K562 treated with DMSO at 1 percent for 48 hours (cell line): ENCODE measurements around the gene NFKBIE. TPM values are rescaled to one million over a fixed set of nuclear protein-coding genes. Genes with fewer than 3 reads are reported as not detected.

Experiments
- total RNA-seq: library from RNA; unstranded; fragments of 300-600 nt; gene quantifications from 2 replicates; pipeline ENCODE4 v1.2.3, GENCODE V29; 2022; ENCODE audit warnings: low replicate concordance; ENCODE audit errors: extremely low read depth

NFKBIE gene, protein sequence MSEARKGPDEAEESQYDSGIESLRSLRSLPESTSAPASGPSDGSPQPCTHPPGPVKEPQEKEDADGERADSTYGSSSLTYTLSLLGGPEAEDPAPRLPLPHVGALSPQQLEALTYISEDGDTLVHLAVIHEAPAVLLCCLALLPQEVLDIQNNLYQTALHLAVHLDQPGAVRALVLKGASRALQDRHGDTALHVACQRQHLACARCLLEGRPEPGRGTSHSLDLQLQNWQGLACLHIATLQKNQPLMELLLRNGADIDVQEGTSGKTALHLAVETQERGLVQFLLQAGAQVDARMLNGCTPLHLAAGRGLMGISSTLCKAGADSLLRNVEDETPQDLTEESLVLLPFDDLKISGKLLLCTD
- not detected in 2 replicates for total RNA-seq

DNA sequence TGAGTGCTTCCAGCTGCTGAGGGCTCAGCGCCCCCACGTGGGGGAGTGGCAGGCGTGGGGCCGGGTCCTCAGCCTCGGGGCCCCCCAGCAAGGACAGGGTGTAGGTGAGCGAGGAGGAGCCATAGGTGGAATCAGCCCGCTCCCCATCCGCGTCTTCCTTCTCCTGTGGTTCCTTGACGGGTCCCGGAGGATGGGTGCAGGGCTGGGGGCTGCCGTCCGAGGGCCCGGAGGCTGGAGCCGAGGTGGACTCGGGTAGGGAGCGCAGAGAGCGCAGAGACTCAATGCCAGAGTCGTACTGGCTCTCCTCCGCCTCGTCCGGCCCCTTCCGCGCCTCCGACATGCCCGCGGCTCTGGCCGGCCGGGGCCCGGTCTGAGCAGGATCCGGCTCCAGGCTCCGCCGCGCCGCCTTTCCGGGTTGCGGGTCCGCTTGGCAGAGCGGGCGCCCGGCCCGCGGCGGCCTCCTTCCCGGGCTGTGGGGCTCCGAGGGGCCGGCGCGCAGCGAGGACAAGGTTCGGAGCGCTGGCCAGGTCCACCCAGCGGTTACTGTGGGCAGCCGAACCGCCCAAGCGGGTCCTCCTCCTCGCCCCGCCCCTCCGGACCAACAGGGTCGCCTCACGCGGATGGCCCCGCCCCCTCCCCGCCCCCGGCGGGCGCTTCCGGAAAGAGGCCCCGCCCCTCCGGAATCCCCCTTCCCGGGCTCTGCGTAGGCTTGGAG lies at the start of gene NFKBIE:
Gene NFKBIE, minus strand, starts transcription at position 545 of the 715 bp plus-strand sequence. Its CDS starts 205 bp downstream, at position 340.

DNA sequence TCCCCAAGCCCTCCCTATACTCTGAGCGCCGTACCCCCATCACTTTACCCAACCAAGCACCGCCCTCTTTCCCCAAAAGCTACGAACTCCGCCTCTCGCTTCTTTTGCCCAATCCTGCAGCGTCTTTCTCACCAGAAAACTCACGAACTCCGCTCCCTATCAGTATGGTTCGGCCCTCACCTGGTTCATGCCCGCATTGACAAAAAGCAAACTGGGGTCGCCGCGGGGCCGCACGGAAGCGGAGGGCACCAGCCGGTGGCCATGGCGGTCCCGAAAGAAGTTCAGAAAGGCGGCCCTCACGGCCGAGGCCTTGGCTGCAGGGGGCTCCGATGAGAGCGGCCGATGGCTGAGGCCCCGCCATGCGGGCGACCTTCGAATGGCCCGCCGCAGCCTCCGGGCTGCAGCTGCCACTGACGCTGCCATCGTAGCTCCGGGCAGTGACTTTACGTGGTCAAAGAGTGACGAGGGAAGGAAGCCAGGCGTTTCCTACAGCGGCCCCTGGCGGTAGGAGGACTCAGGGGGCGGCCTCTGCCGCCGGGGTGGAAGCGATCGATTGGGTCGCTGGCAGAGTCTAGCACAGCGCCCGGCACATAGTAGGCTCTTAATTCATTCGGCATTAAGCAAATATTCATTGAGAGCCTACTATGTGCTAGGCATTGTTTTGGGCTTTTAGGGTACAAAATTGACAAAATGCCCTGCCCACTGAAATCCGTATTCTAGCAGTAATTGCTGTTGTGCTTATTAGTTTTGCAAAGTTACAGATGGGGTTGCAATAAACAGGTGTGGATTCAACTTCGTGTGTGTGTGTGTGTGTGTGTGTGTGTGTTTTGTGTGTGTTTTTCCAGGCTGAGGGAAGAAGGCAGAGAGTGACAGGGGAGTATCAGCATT lies 47.8 kb upstream of the NFKBIE start, which contains the start of gene AARS2:
Gene AARS2, minus strand, starts transcription at position 447 of the 888 bp plus-strand sequence. Its CDS starts 24 bp downstream, at position 423.

DNA sequence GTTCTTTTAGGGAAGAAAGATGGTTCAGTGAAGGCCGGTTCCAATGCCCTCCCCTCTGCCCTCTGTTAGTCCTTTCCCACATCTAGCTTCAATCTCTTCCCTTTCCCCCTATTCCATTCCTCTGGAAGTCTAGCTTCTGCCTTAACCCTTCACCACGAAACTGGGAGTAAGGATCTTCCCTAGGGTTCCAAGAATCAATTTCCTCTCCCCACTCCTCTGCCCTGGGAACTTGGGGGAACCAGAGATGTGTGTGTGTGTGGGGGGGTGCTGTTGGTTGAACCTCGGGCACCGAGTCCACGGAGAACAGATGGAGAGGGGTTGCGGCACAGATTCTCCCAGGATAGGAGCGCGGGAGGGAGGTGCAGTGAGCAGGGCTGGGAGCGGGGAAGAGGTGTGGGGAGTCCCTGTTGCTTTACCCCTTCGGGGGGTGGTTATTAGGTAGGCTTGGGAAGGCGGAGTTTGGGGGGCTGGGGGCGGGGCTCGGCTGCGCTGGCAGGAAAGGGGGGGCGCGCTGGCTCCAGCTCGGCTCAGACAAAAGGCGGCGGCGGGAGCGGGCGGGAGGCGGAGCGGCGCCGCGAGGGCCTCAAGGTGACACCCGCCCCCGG lies 4.7 kb upstream of the NFKBIE start, which contains the start of gene TMEM151B:
Gene TMEM151B, plus strand, starts transcription at position 530 of the 605 bp plus-strand sequence. CDS start 293 bp downstream, outside the sequence.

DNA sequence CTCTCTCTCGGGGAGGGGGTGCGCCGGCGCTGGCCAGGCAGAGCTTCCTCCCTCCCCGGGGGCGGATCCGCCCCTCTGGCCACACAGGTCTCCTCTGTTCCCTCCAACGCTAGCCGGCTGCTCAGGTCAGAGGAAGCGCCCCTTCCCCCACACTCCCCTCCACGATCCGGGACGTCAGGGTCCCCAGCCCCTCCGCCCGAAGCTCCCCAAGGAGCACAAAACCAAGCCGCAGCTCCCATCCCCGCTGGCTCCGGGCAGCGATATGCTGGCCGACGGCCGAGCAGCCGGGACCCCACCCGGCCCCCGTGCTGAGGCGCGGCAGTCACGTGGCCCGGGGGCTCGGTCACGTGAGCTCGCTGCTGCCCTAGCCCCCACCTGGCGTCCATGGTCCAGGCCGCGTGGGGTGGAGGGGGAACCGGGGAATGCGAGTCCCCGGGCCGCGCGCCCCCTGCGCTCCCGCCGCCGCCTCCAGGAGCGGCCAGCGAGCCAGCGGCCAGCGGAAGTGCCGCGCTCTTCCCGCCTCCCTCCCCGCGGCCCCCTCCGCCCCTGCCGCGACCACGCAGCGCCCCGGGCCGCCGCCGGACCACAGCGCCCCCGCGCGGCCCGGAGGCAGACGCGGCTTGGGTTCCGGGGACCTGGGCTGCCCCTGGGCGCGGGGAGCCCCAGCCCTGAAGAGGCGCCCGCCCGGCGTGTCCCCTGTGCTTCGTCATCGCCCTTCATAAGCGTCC lies 8.2 kb downstream of the NFKBIE start, which contains the start of gene SLC35B2:
Gene SLC35B2, minus strand, starts transcription at position 504 of the 728 bp plus-strand sequence. Its CDS starts 118 bp downstream, at position 386.

DNA sequence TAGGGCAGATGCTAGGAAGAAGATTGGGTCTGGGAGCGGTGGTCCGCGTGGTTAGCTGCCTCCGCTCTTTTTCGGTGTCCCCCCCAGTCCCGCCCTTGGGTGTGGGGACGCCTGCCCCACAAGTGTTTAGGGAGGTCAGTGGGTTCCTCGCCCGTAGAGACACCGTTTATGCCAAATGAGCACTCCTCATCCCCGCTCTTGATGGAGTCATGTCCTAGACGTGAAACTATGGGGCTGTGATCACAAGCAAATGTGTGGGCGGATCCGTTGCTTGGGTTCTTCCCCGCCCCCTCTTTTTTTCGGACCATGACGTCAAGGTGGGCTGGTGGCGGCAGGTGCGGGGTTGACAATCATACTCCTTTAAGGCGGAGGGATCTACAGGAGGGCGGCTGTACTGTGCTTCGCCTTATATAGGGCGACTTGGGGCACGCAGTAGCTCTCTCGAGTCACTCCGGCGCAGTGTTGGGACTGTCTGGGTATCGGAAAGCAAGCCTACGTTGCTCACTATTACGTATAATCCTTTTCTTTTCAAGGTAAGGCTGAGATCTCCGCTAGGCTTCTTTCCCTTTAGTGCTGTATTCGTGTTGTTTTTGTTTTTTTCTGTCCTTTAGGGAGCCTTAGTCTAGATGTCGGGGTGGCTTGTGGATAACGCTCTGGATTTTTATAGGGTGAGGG lies 18.6 kb downstream of the NFKBIE start, which contains the start of gene HSP90AB1:
Gene HSP90AB1, plus strand, starts transcription at position 439 of the 675 bp plus-strand sequence. CDS start 1,529 bp downstream, outside the sequence.

DNA sequence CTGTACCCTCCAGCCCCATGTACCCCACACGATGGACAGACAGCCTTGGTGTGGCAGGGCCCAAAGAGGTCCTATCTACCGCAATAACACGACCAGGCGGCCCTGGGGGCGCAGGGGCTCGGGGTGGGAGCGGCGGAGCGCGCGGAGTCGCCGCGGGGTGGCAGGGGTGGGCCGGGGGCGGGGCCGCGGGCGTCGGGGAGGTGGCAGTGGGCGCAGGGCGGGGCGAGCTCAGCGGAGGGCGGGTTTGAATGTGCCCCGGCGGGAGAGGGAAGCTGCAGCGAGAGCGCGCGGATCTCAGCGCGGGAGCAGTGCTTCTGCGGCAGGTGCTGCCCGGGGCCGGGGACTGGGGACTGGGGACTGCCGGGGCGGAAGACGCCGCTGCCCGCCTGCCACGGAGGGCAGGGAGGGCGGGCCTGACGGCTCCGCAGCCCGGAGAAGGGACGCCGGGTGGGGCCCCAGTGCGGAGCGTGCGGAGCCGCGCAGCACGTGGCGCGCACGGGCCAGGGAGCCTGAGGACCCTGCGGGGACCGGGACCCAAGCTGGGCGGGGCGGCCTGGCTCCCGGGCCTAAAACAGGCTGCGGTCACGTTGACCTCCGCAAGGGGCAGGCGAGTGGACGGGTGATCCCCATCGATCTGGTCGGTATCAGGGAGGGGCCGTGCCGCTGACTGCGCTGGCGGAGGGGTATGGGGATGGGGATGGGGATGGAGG lies 41.9 kb downstream of the NFKBIE start, which contains the start of gene SLC29A1:
Gene SLC29A1, plus strand, starts transcription at position 277 of the 710 bp plus-strand sequence. CDS start 3,719 bp downstream, outside the sequence.

DNA sequence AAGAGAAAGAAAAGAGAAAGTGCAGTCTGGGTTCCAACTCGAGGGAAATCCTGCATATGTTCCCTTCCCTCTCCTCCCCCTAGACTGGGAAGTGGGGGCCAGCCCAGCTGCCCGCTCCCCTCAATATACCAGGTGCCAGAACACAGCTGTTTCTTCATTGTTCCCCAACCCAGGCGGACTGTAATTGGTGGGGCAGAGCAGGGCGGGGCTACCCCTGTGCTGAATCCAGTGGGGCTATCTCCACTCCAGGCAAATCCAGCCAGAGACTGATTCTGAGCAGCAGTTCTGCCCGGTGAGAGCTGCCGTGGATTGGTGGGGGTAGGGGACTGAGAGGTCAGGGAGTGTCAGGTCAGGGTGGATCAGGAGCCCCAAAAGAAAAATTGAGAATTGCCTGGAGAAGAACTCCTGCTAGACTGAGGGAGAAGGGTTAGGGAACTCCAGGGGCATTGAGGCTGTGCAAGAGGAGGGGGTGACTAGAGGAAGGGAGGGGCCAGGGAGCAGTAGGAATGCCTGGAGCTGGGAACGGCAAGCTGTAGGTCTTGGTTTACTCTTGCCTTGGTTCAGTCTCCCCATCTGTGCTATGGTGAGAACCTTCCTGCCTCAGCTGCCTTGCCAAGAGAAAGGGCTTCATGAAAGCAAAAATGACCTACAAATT lies 48.5 kb downstream of the NFKBIE start, which contains the start of gene MYMX:
Gene MYMX, plus strand, starts transcription at position 250 of the 655 bp plus-strand sequence. CDS start 546 bp downstream, outside the sequence.

Other genes with a start within 250 kb of the NFKBIE start
- not detected in 2 replicates for gene MRPL14, start 138.1 kb downstream of the NFKBIE start, total RNA-seq
- gene TMEM63B, start 138.0 kb downstream of the NFKBIE start, total RNA-seq, result not detected in 2 replicates
- gene CAPN11, start 106.7 kb downstream of the NFKBIE start, total RNA-seq, result not detected in 2 replicates
- not detected in 2 replicates for gene MYMX, start 48.6 kb downstream of the NFKBIE start, total RNA-seq
- gene SLC29A1, start 42.0 kb downstream of the NFKBIE start, total RNA-seq, result 971 TPM in 1 of 2 replicates, not detected in the other
- 694 and 765 TPM in 2 replicates for gene HSP90AB1, start 18.4 kb downstream of the NFKBIE start, total RNA-seq
- not detected in 2 replicates for gene SLC35B2, start 8.0 kb downstream of the NFKBIE start, total RNA-seq
- not detected in 2 replicates for gene TMEM151B, start 4.9 kb upstream of the NFKBIE start, total RNA-seq
- gene AARS2, start 47.8 kb upstream of the NFKBIE start, total RNA-seq, result not detected in 2 replicates
- not detected in 2 replicates for gene SPATS1, start 77.1 kb upstream of the NFKBIE start, total RNA-seq
- gene CDC5L, start 122.2 kb upstream of the NFKBIE start, total RNA-seq, result not detected in 2 replicates